AG04449 (cell line): ENCODE results near the gene NSUN3.

Experiments used
- CTCF ChIA-PET: fragments of 350-600 bp; formaldehyde crosslinking; extraction: SDS; loops from one replicate; lab custom pipeline; 2021; ENCODE audit warnings: antibody characterized with exemption; lab: Yijun Ruan, JAX
- POLR2A ChIA-PET: fragments of 400-600, 350-600 bp; formaldehyde crosslinking; extraction: SDS; loops from one replicate; lab custom pipeline; 2020; ENCODE audit warnings: antibody characterized with exemption, inconsistent platforms; lab: Yijun Ruan, JAX
- DNase-seq: peaks from one replicate; pipeline ENCODE4 v3.0.0-alpha.2; 2010; ENCODE audit warnings: low read depth, low spot score
- H3K4me3 ChIP-seq: 2 replicates; pipeline ENCODE4 v1.5.1; 2011; ENCODE audit warnings: low read depth, mild to moderate bottlenecking, control low read depth, low read length
- TF ChIP-seq, protein P1 (sequence below): IDR thresholded peaks from one replicate; pipeline ENCODE4 v1.5.1; 2011; ENCODE audit warnings: mild to moderate bottlenecking, moderate library complexity, low read length, control low read depth, inconsistent platforms; ENCODE audit not compliant: insufficient read depth; ENCODE audit errors: missing control alignments

Gene NSUN3

GRCh38 chr3:94147012-94147411 is 84.2 kb downstream of the NSUN3 start:
- ChIA-PET CTCF (no interaction called here), POLR2A (no interaction called here)
- DNase-seq = no peak
- TF ChIP-seq, protein P1, sequence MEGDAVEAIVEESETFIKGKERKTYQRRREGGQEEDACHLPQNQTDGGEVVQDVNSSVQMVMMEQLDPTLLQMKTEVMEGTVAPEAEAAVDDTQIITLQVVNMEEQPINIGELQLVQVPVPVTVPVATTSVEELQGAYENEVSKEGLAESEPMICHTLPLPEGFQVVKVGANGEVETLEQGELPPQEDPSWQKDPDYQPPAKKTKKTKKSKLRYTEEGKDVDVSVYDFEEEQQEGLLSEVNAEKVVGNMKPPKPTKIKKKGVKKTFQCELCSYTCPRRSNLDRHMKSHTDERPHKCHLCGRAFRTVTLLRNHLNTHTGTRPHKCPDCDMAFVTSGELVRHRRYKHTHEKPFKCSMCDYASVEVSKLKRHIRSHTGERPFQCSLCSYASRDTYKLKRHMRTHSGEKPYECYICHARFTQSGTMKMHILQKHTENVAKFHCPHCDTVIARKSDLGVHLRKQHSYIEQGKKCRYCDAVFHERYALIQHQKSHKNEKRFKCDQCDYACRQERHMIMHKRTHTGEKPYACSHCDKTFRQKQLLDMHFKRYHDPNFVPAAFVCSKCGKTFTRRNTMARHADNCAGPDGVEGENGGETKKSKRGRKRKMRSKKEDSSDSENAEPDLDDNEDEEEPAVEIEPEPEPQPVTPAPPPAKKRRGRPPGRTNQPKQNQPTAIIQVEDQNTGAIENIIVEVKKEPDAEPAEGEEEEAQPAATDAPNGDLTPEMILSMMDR = no peak
- H3K4me3 ChIP-seq = no peak overlapping the region

DNA sequence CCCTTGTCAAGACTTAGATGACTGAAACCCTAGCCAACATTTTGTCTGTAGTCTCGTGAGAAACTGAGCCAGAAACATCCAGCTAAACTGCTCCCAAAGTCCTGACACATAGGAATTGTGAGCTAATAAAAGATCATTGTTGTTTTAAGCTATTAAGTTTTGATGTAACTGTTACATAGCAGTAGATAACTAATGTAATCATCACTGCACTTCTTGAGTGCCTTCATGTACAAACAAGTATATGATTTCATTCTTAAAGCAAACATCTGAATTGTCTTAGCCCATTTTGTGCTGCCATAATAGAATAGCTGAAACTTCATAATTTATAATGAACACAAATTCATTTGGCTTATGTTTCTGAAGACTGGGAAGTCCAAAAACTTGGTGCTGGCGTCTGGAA is 87.3 kb downstream of the NSUN3 start:
- TF ChIP-seq, protein P1 = no peak
- no peak overlapping the region for H3K4me3 ChIP-seq
- no peak for DNase-seq
- CTCF ChIA-PET = no interaction called here
- POLR2A ChIA-PET = no interaction called here

DNA sequence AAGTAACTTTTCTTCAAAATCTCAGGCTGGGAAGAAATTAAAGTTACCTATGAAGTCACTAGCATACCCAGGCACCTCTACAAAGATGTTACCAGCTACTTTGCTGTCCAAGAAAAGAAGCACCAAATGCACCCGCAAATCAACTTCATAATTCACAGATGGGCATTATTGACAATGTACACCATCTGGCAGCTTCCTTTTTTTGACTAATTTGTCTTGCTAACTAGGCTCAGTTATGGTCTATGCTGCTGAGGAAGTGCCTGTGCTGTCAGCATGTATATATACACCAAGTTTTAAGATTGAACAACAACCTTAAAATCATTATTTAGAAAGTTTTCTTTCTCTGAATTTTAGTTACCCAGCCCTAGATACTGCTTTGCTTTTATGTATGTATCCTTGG is 93.8 kb downstream of the NSUN3 start:
- DNase-seq = no peak
- CTCF ChIA-PET = no interaction called here
- TF ChIP-seq, protein P1 = no peak

GRCh38 chr3:94158512-94158911 is 95.7 kb downstream of the NSUN3 start:
- CTCF ChIA-PET = no interaction called here
- POLR2A ChIA-PET = no interaction called here
- TF ChIP-seq, protein P1 = no peak
- no peak overlapping the region for H3K4me3 ChIP-seq
- no peak for DNase-seq

More for the DNA sequence above, 93.8 kb downstream of the NSUN3 start:
- POLR2A ChIA-PET = no interaction called here
- H3K4me3 ChIP-seq = no peak overlapping the region

DNA sequence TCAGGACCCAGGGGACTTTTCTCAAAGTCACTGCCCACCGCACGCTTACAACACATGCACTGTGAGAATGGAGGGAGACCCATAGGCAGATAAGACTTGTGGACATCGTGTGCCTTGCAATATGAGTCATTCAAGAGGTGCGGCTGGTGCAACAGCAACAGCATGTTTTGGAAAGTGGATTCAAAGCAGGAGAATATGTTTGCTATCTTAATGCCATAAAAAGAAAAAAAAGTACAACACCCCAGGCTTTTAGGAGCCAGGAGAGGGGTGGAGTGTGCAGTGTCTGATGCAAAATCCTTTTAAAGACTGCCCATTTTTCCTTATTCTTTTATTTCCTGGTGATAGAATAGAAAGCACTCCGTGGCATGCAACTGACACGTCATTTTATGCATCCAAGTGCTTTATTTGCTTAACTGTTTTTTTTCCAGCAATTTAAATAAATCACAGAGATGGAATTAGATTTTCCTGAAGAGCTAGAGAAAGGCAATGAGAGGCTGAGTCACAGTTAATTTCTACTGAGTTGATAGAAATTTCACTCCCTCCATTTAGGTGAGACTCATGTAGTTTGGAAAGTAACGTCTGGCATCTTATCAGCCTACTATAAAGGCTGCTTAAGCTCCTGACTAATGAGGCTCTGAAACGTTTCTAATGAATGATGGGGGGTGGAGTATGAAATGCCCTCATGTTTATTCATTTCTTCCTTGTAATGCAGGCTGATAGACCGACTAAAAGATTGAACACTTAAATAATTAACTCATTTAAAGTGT is 96.4 kb downstream of the NSUN3 start:
- H3K4me3 ChIP-seq = peak overlapping the region; percentile 20; the same call in 1 of the 2 replicates
- CTCF ChIA-PET = no interaction called here
- no peak for DNase-seq

GRCh38 chr3:94162700-94163099 is 99.8 kb downstream of the NSUN3 start:
- POLR2A ChIA-PET = no interaction called here
- no peak overlapping the region for H3K4me3 ChIP-seq
- CTCF ChIA-PET = no interaction called here
- TF ChIP-seq, protein P1 = no peak
- no peak for DNase-seq

More for the DNA sequence above, 96.4 kb downstream of the NSUN3 start:
- POLR2A ChIA-PET = no interaction called here
- TF ChIP-seq, protein P1 = no peak
